ENCODE results near the gene RXRA. TPM values are rescaled to one million over a fixed set of nuclear protein-coding genes. Genes with fewer than 3 reads are reported as not detected.
A peak's percentile ranks its signal among the peaks of the same experiment; 100 is the strongest.

RXRA gene
- total RNA-seq, 6 experiments from 2014 or later, result 23.2 to 31.9 (median 28.0) TPM

DNA sequence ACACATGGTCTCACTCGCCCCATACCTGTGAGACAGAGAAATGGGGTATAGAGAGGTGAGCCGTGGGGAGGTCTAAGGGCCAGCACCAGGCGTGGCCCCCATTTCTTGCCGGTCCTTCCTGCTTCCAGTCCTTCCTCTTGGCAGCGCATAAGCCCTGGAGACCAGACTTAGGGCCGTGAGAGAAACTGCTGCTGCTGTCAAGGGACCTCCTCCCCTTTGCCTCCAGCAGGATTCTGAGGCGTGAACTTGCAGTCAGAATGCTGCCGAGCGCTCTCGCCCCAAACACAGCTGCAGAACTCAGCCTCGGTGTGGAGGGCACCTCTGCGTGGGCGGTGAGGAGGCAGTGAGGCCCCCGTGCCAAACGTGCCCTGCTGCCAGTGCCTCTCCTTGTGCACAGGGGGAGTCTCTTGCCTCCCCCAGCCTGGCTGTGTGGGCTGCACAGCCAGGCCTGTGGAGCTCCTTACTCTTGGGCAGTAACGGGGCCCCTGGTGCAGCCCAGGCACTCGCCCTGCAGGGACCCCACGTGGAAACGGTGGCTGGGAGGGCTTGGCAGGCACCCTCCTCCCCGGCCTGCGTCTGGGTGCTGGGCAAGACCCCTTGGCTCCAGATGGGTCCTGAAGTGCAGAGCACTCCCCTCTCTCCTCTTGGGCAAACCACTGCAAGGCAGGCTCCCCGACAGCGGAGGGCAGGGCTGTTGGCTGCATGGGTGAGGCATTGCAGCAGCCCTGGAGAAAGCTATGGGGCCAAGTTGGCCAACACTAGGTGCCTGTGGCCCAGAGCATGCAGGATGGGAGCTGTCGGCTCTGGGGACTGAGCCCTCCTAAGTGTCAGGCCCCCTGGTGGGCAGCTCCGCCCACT is 85.4 kb downstream of the RXRA start:
- H3K36me3 Mint-ChIP-seq (ENCODE audit: low read depth), result no peaks in the 10 kb centered on the region
- no peak for DNase-seq
- H3K4me3 Mint-ChIP-seq, result no peak overlapping the region
- no peaks in the 10 kb centered on the region for H3K27me3 Mint-ChIP-seq (ENCODE audit: insufficient read depth)
- peaks cover 24% of the 10 kb centered on the region for H3K4me1 Mint-ChIP-seq (ENCODE audit: low read depth)
- no peak overlapping the region for H3K27ac Mint-ChIP-seq
- TF ChIP-seq, protein P1, sequence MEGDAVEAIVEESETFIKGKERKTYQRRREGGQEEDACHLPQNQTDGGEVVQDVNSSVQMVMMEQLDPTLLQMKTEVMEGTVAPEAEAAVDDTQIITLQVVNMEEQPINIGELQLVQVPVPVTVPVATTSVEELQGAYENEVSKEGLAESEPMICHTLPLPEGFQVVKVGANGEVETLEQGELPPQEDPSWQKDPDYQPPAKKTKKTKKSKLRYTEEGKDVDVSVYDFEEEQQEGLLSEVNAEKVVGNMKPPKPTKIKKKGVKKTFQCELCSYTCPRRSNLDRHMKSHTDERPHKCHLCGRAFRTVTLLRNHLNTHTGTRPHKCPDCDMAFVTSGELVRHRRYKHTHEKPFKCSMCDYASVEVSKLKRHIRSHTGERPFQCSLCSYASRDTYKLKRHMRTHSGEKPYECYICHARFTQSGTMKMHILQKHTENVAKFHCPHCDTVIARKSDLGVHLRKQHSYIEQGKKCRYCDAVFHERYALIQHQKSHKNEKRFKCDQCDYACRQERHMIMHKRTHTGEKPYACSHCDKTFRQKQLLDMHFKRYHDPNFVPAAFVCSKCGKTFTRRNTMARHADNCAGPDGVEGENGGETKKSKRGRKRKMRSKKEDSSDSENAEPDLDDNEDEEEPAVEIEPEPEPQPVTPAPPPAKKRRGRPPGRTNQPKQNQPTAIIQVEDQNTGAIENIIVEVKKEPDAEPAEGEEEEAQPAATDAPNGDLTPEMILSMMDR (IDR thresholded peaks at IDR 0.05), result no peak
- no peaks in the 10 kb centered on the region for H3K9me3 Mint-ChIP-seq

DNA sequence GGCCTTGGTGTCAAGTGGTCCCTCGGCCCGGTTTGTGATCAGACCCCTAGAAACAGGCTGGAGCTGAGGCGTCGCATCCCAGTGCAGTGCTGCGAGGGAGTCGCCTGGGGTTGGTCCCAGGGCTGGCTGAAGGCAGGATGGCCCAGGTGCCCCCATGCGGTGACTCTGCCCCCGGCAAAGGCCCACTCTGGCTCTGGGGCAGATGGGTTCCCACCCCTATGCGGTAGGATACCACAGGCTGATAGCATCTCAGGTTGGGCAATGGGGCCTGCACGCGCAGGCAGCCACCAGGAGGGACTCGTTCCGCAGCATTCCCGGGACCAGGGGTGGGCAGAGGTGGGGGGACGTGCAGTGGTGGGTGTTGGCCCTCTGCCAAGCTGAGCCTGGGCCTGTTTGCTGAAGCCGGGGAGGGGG is 86.0 kb downstream of the RXRA start:
- no peak overlapping the region for H3K27ac Mint-ChIP-seq
- TF ChIP-seq, protein P1 (IDR thresholded peaks at IDR 0.05), result no peak
- no peaks in the 10 kb centered on the region for H3K27me3 Mint-ChIP-seq (ENCODE audit: insufficient read depth)
- DNase-seq, result no peak
- peaks cover 18% of the 10 kb centered on the region for H3K4me1 Mint-ChIP-seq (ENCODE audit: low read depth)
- H3K4me3 Mint-ChIP-seq, result no peak overlapping the region
- no peaks in the 10 kb centered on the region for H3K36me3 Mint-ChIP-seq (ENCODE audit: low read depth)
- no peaks in the 10 kb centered on the region for H3K9me3 Mint-ChIP-seq

DNA sequence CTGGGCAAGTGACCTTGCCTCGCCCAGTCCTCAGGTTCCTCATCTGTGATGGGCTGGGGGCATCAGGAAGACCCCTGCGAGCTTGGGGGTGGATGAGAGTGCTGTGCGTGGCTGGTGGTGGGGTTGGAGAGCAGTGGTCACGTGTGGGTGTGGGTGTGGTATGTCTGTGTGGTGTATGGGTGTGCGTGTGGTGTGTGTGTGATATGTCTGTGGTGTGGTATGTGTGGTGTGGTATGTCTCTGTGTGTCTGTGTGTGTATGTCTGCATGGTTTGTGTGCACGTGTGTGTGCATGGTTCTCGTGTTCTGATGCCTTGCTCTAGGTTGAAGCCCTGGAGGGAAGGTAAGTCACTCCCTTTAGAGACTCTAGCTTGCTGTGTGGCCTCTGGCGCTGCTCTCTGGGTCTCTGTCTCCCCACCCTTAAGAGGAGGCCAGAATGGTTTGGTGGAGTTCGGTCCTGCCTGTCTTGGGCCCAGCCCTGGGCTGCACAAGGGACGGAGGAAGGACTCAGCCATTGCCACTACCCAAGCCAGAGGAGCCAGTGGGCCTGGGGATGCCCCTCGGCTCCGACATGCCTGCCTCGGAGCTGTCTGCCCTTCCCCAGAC is 87.0 kb downstream of the RXRA start:
- peaks cover 5% of the 10 kb centered on the region; the same call in 1 of the 2 replicates for H3K27me3 Mint-ChIP-seq (ENCODE audit: insufficient read depth)
- no peaks in the 10 kb centered on the region for H3K9me3 Mint-ChIP-seq
- no peaks in the 10 kb centered on the region for H3K36me3 Mint-ChIP-seq (ENCODE audit: low read depth)
- no peak for DNase-seq
- peaks cover 14% of the 10 kb centered on the region for H3K4me1 Mint-ChIP-seq (ENCODE audit: low read depth)
- no peak overlapping the region for H3K4me3 Mint-ChIP-seq
- peak overlapping the region; percentile 47; the same call in 1 of the 2 replicates for H3K27ac Mint-ChIP-seq
- TF ChIP-seq, protein P1 (IDR thresholded peaks at IDR 0.05), result no peak

DNA sequence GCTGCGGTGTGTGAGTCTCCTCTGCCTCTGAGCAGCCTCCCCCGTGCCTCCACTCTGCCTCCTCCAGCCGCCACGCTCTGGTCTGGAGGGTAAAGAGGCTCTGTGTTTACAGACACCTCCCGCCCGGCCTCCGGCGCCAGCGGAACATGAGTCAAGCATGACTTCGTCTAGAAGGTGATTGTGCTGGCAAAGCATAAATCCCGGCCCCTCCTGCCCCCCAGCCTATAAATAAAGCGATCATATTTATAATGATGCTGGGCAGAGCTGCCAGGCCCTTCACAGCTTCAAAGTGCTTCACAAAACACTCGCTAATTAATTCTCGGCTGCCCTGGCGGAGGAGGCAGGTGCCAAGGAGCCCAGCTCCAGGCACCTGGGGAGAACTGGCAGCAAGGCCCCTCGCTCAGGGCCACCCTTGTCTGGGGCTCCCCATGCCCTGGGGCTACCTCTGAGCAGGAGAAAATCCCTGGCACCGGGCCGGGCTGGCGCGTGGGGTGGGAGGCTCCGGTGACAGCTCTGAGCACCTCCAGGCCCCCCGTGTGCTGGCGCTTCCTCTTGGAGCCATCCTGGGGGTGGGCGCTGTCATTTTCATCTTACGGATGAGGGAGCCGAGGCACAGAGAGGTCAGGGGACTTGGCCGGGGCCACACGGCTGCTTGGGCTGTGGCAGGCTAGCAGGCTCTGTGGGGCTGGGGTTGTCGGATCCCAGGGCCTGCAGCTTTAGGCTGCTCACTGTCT is 87.8 kb downstream of the RXRA start:
- H3K4me1 Mint-ChIP-seq (ENCODE audit: low read depth), result peaks cover 14% of the 10 kb centered on the region
- DNase-seq, result peak; percentile 76
- H3K27ac Mint-ChIP-seq, result peak overlapping the region; percentile 61; the same call in 1 of the 2 replicates
- no peaks in the 10 kb centered on the region for H3K9me3 Mint-ChIP-seq
- TF ChIP-seq, protein P1 (IDR thresholded peaks at IDR 0.05), result no peak
- peaks cover 5% of the 10 kb centered on the region; the same call in 1 of the 2 replicates for H3K27me3 Mint-ChIP-seq (ENCODE audit: insufficient read depth)
- no peak overlapping the region for H3K4me3 Mint-ChIP-seq
- no peaks in the 10 kb centered on the region for H3K36me3 Mint-ChIP-seq (ENCODE audit: low read depth)

DNA sequence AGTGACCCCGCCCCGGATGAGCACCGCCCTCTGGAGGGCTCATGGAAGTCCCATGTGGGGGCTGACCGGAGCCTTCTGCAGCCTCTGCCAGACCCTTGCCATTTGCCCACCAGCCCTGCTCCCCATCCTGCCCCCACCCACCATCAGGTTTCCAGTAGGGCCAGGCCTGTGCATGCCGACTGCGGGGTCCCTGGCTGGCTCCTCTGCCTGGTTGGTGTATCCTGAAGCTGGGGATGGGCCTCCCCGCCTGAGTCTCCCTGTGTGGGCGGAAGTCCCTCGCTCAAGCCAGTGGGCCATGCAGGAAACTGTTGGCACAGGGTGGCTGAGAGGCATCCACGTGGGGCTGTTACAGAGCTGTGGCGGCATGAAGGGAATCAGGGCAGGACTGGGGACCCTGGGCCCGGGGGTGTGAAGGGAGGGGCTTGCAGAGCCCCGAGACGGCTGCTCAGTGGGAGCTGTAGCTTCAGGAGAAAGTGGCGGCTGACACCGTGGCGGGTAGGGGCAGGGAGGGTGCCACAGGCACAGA is 88.7 kb downstream of the RXRA start:
- peaks cover 5% of the 10 kb centered on the region; the same call in 1 of the 2 replicates for H3K27me3 Mint-ChIP-seq (ENCODE audit: insufficient read depth)
- TF ChIP-seq, protein P1 (IDR thresholded peaks at IDR 0.05), result no peak
- H3K4me1 Mint-ChIP-seq (ENCODE audit: low read depth), result peaks cover 14% of the 10 kb centered on the region
- H3K4me3 Mint-ChIP-seq, result no peak overlapping the region
- no peak for DNase-seq
- H3K9me3 Mint-ChIP-seq, result no peaks in the 10 kb centered on the region
- H3K36me3 Mint-ChIP-seq (ENCODE audit: low read depth), result no peaks in the 10 kb centered on the region
- H3K27ac Mint-ChIP-seq, result no peak overlapping the region
